HG03025 (cell line): ENCODE measurements around the gene TBCK.
"Not testable (repeated sequence)": the region's sequence is repeated elsewhere in the genome, so short reads cannot be mapped to it uniquely, and the experiment has no call there.

Source experiments
- ATAC-seq: cut with Tn5 transposase; IDR thresholded peaks from one replicate; pipeline ENCODE4 v1.9.1; 2021; ENCODE audit warnings: mild to moderate bottlenecking, moderate library complexity; ENCODE audit not compliant: unreplicated experiment, low FRiP score

The TBCK gene

GRCh38 chr4:106140601-106141000 lies 175.4 kb downstream of the TBCK start:
- ATAC-seq, result no peak

- ATAC-seq, result no peak
These were observed 179.2 kb downstream of the TBCK start for GRCh38 chr4:106136777-106137331.

GRCh38 chr4:106132045-106132444 lies 184.0 kb downstream of the TBCK start:
- ATAC-seq, result no peak

- no peak for ATAC-seq
These were observed 189.9 kb downstream of the TBCK start for GRCh38 chr4:106126062-106126461.

GRCh38 chr4:106119949-106120555 lies 196.0 kb downstream of the TBCK start:
- not testable (repeated sequence) for ATAC-seq

- ATAC-seq, result no peak
These were observed 200.0 kb downstream of the TBCK start for GRCh38 chr4:106116025-106116424.

GRCh38 chr4:106114270-106114669 lies 201.7 kb downstream of the TBCK start:
- no peak for ATAC-seq

GRCh38 chr4:106111778-106112469 lies 204.1 kb downstream of the TBCK start:
- ATAC-seq, result not testable (repeated sequence)

GRCh38 chr4:106109929-106110328 lies 206.1 kb downstream of the TBCK start:
- no peak for ATAC-seq

GRCh38 chr4:106105697-106106096 lies 210.3 kb downstream of the TBCK start:
- ATAC-seq, result no peak

- ATAC-seq, result no peak
These were observed 211.7 kb downstream of the TBCK start for GRCh38 chr4:106104276-106104675.

- no peak for ATAC-seq
These were observed 219.6 kb downstream of the TBCK start for GRCh38 chr4:106096454-106096853.

- ATAC-seq, result no peak
These were observed 220.6 kb downstream of the TBCK start for GRCh38 chr4:106095408-106095807.

- no peak for ATAC-seq
These were observed 223.5 kb downstream of the TBCK start for GRCh38 chr4:106092361-106093040.

- no peak for ATAC-seq
These were observed 225.2 kb downstream of the TBCK start for GRCh38 chr4:106090826-106091225.

GRCh38 chr4:106083065-106083464 lies 232.9 kb downstream of the TBCK start:
- ATAC-seq, result no peak

- ATAC-seq, result no peak
These were observed 235.6 kb downstream of the TBCK start for GRCh38 chr4:106080376-106080775.

- no peak for ATAC-seq
These were observed 236.4 kb downstream of the TBCK start for GRCh38 chr4:106079616-106080015.

- no peak for ATAC-seq
These were observed 251.0 kb downstream of the TBCK start for GRCh38 chr4:106065018-106065417.

- no peak for ATAC-seq
These were observed 253.0 kb downstream of the TBCK start for GRCh38 chr4:106063009-106063408.

GRCh38 chr4:106062452-106062875 lies 253.5 kb downstream of the TBCK start:
- ATAC-seq, result no peak
